K562 (cell line): ENCODE measurements around the gene HOXB8. TPM values are rescaled to one million over a fixed set of nuclear protein-coding genes. Genes with fewer than 3 reads are reported as not detected.

ENCODE experiments used
- ARID2 ChIP-seq: fragments of 450-650 bp; IDR thresholded peaks from 2 replicates; pipeline ENCODE4 v1.6.1; 2017; ENCODE audit warnings: antibody characterized with exemption, mild to moderate bottlenecking
- CXXC5 ChIP-seq: fragments of 250-450 bp; sonication (Bioruptor Pico); IDR thresholded peaks from 2 replicates; pipeline ENCODE4 v1.8.0; 2022; ENCODE audit warnings: inconsistent platforms, mild to moderate bottlenecking, moderate library complexity
- FOXM1 ChIP-seq, 2 experiments: fragments of 450-650 bp in 1 of 2; sonication (generic) in 1 of 2; formaldehyde crosslinking in 1 of 2; IDR thresholded peaks; 2 replicates each; pipeline versions ENCODE4 v1.6.1 to v1.9.0; 2017 to 2022; ENCODE audit warnings: low read depth in 2 of 2, mild to moderate bottlenecking in 2 of 2, missing genetic modification reagents in 1 of 2, moderate library complexity in 1 of 2
- NFRKB ChIP-seq: fragments of 450-650 bp; IDR thresholded peaks from 2 replicates; pipeline ENCODE4 v1.6.1; 2016; ENCODE audit warnings: low read depth
- PHF8 ChIP-seq: fragments of 200-600 bp; sonication (generic); IDR thresholded peaks from 2 replicates; pipeline ENCODE4 v1.6.1; 2012; ENCODE audit warnings: mixed run types, mild to moderate bottlenecking, inconsistent platforms, low read length, moderate library complexity, borderline replicate concordance
- POLR2A ChIP-seq: fragments of 450-650 bp; conservative IDR thresholded peaks from 2 replicates; pipeline ENCODE4 v1.6.1; 2016
- XRCC5 ChIP-seq: fragments of 200-400 bp; formaldehyde crosslinking; IDR thresholded peaks from 2 replicates; pipeline ENCODE4 v1.6.1; 2017; ENCODE audit warnings: low read depth, mild to moderate bottlenecking, low read length
- ZNF146 ChIP-seq: IDR thresholded peaks from one replicate; pipeline ENCODE4 v1.6.1; 2018; ENCODE audit warnings: missing compliant biosample characterization; ENCODE audit not compliant: unreplicated experiment
- ZNF239 ChIP-seq: fragments of 250-450 bp; sonication (Bioruptor Pico); IDR thresholded peaks from 2 replicates; pipeline ENCODE4 v1.4.0; 2020; ENCODE audit warnings: mild to moderate bottlenecking
- ZNF41 ChIP-seq: fragments of 250-450 bp; sonication (Bioruptor Pico); conservative IDR thresholded peaks from 2 replicates; pipeline ENCODE4 v1.4.0; 2020; ENCODE audit warnings: mild to moderate bottlenecking
- ZNF507 ChIP-seq: conservative IDR thresholded peaks from 2 replicates; pipeline ENCODE4 v1.6.1; 2017; ENCODE audit warnings: missing genetic modification characterization, missing compliant biosample characterization
- ZNF551 ChIP-seq: fragments of 250-450 bp; sonication (Bioruptor Pico); IDR thresholded peaks from 2 replicates; pipeline ENCODE4 v1.5.0; 2021; ENCODE audit warnings: mild to moderate bottlenecking, moderate library complexity
- polyA plus RNA-seq, 8 experiments: library from polyadenylated mRNA; depleted of rRNA in 4 of 8; stranded (reverse) in 5 of 8; unstranded in 3 of 8; fragments of >200 nt; fragmentation: Nextera tagmentation in 2 of 8; fragmentation: Illumina TruSeq in 1 of 8; extraction: Ambion mirVana in 2 of 8; extraction: Trizol in 1 of 8; gene quantifications; 2 replicates each; pipeline versions ENCODE4 v1.2.1 to v1.2.3, GENCODE V29; 2011 to 2014; ENCODE audit warnings: inconsistent platforms in 1 of 8, missing spikeins in 1 of 8
- total RNA-seq, 7 experiments: library from RNA; depleted of rRNA in 6 of 7; stranded (reverse); fragments of >200 nt in 6 of 7; fragmentation: Illumina TruSeq in 2 of 7; extraction: Trizol in 2 of 7; gene quantifications; 2 replicates each; pipeline versions ENCODE4 v1.2.1 to v1.2.3, GENCODE V29; 2011 to 2021; ENCODE audit warnings: low replicate concordance in 1 of 7
- TF ChIP-seq, protein P1 (sequence below): IDR thresholded peaks from 2 replicates; pipeline ENCODE4 v1.6.1; 2011; ENCODE audit warnings: borderline replicate concordance, low read depth, mild to moderate bottlenecking, moderate library complexity, low read length; ENCODE audit not compliant: insufficient read depth, poor library complexity, severe bottlenecking
- TF ChIP-seq, protein P2 (sequence below), 2 experiments: fragments of 450-650 bp; IDR thresholded peaks; 2 replicates each; pipeline ENCODE4 v1.6.1; 2018; ENCODE audit warnings: mild to moderate bottlenecking in 2 of 2, low read depth in 1 of 2; ENCODE audit not compliant: partially characterized antibody in 2 of 2

Gene HOXB8
- total and polyA plus RNA-seq, 9 of the 15 experiments (the other 6 are each of a cell fraction or from before 2014, with no cell fraction given): 0.52 to 23.8 (median 3.6) TPM

DNA sequence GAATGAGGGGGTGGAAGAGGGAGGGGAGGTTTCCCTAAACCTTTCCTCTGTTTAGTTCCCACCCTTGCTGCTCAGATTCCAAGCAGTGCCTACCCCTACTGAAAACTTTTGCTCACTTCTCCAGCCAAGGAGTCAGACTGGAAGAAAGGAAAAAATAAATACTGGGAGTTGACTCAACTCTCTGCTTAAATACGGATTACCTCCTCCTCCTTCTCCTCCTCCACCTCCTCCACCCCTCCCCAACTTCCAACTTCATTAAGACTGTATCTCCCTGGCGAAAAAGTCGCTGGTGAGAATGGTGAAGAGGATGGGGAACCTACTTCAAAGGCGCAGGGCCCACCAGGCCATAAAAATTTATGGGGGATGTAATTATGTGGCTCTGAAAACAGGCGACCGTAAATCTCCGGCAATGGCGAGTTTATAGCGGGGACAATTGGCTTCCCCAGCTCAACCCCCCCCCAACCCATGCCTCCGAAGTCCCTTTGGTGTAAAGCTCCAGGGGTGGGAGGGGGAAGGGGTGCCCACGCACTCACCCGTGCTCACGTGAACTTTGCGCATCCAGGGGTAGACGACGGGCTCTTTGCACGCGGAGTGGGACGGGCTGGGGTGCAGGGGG lies 37.7 kb downstream of the HOXB8 start (continued):
- TF ChIP-seq CXXC5 (CRISPR knock-in tag): peak; percentile 39; the same call in 1 of the 2 replicates
- no peak for TF ChIP-seq FOXM1 (IDR thresholded peaks at IDR 0.05; ENCODE audit: low read depth)
- TF ChIP-seq FOXM1 (CRISPR knock-in tag; IDR thresholded peaks at IDR 0.05; ENCODE audit: low read depth): no peak
- TF ChIP-seq ZNF146: no peak
- TF ChIP-seq, protein P1, sequence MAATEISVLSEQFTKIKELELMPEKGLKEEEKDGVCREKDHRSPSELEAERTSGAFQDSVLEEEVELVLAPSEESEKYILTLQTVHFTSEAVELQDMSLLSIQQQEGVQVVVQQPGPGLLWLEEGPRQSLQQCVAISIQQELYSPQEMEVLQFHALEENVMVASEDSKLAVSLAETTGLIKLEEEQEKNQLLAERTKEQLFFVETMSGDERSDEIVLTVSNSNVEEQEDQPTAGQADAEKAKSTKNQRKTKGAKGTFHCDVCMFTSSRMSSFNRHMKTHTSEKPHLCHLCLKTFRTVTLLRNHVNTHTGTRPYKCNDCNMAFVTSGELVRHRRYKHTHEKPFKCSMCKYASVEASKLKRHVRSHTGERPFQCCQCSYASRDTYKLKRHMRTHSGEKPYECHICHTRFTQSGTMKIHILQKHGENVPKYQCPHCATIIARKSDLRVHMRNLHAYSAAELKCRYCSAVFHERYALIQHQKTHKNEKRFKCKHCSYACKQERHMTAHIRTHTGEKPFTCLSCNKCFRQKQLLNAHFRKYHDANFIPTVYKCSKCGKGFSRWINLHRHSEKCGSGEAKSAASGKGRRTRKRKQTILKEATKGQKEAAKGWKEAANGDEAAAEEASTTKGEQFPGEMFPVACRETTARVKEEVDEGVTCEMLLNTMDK: no peak
- peak; percentile 64; the same call in 1 of the 2 replicates for TF ChIP-seq POLR2A
- TF ChIP-seq ARID2: no peak
- peak; percentile 4; the same call in 1 of the 2 replicates for TF ChIP-seq NFRKB
- no peak for TF ChIP-seq XRCC5
- TF ChIP-seq ZNF41 (CRISPR knock-in tag): no peak
- TF ChIP-seq ZNF551: no peak
- 0 out of 2 replicates have a peak, but pooled peaks have one; percentile 25 for TF ChIP-seq PHF8
- TF ChIP-seq, protein P2, sequence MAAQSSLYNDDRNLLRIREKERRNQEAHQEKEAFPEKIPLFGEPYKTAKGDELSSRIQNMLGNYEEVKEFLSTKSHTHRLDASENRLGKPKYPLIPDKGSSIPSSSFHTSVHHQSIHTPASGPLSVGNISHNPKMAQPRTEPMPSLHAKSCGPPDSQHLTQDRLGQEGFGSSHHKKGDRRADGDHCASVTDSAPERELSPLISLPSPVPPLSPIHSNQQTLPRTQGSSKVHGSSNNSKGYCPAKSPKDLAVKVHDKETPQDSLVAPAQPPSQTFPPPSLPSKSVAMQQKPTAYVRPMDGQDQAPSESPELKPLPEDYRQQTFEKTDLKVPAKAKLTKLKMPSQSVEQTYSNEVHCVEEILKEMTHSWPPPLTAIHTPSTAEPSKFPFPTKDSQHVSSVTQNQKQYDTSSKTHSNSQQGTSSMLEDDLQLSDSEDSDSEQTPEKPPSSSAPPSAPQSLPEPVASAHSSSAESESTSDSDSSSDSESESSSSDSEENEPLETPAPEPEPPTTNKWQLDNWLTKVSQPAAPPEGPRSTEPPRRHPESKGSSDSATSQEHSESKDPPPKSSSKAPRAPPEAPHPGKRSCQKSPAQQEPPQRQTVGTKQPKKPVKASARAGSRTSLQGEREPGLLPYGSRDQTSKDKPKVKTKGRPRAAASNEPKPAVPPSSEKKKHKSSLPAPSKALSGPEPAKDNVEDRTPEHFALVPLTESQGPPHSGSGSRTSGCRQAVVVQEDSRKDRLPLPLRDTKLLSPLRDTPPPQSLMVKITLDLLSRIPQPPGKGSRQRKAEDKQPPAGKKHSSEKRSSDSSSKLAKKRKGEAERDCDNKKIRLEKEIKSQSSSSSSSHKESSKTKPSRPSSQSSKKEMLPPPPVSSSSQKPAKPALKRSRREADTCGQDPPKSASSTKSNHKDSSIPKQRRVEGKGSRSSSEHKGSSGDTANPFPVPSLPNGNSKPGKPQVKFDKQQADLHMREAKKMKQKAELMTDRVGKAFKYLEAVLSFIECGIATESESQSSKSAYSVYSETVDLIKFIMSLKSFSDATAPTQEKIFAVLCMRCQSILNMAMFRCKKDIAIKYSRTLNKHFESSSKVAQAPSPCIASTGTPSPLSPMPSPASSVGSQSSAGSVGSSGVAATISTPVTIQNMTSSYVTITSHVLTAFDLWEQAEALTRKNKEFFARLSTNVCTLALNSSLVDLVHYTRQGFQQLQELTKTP (IDR thresholded peaks at IDR 0.05; ENCODE audit: low read depth in 1 of 2, partially characterized antibody in 2 of 2): peak in 1 of 2 experiments; percentile 22
- no peak for TF ChIP-seq ZNF239 (CRISPR knock-in tag)
- TF ChIP-seq ZNF507 (tag): no peak
